ENCODE measurements around the gene CHL1. TPM values are rescaled to one million over a fixed set of nuclear protein-coding genes. Genes with fewer than 3 reads are reported as not detected.

The CHL1 gene
- total RNA-seq, 1 donor from 2014 or later, result 7.4 TPM

GRCh38 chr3:194421-194820 is 2.1 kb upstream of the CHL1 start:
- H3K36me3 Mint-ChIP-seq (ENCODE audit: low read depth), result no peaks in the 10 kb centered on the region
- H3K9me3 Mint-ChIP-seq, result no peaks in the 10 kb centered on the region
- no peak for TF ChIP-seq CTCF (IDR thresholded peaks at IDR 0.05)
- ChIA-PET POLR2A (no interaction called here), CTCF (no interaction called here)
- no peak overlapping the region for H3K27ac Mint-ChIP-seq
- intact Hi-C loops (cut with micrococcal nuclease), result loop anchor here (1.0 kb wide), 1 partner anchor 8 kb away; no protein-coding TSS in a partner anchor
- H3K4me3 Mint-ChIP-seq, result no peak overlapping the region
- DNase-seq (no peak), ATAC-seq (ENCODE audit: low read depth) (no peak)
- peaks cover 9% of the 10 kb centered on the region for H3K27me3 Mint-ChIP-seq
- H3K4me1 Mint-ChIP-seq, result peaks cover 13% of the 10 kb centered on the region

- POLR2A ChIA-PET, result no interaction called here
Observed at GRCh38 chr3:195666-196065, 897 bp upstream of the CHL1 start.

DNA sequence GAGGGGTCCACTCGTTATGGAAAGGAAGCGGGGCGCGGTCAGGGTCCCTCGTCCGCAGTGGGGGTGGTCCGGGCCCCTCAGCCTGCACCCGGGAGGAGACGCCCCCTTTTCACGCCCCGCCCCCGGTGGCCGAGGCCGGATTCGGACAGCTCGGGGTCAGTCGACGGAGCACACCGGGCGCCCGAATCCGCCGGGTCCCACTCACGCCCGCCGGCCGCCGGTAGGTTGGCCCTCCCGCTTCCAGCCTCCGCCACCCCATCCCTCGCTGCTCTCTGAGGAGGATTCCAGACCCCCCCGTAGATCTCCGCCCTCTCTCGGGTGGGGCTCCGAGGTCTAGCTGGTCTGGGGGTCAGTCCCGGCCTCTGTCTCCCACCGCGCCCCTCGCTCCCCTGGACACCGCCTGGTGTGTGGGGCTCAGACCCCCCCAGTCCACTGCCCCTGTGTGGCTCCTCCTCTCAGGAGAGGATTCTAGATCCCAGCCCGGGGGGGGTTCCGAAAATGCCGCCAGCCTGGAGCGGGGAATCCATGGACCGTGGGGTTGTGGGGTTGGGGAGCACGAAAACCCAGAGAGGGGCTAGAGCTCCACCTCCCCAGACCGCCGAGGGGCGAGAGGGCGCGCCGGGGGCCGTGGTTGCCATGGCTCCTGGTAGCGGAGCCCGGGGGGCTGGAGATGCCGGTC is 725 bp downstream of the CHL1 start:
- no peaks in the 10 kb centered on the region for H3K9me3 Mint-ChIP-seq
- peaks cover 8% of the 10 kb centered on the region for H3K4me1 Mint-ChIP-seq
- intact Hi-C loops (cut with micrococcal nuclease), result loop anchor here (1.0 to 5.0 kb wide), 3 partner anchors 15 to 95 kb away; no protein-coding TSS in a partner anchor
- H3K27ac Mint-ChIP-seq, result no peak overlapping the region
- H3K4me3 Mint-ChIP-seq, result peak overlapping the region; percentile 86
- H3K27me3 Mint-ChIP-seq, result peaks cover 14% of the 10 kb centered on the region
- ChIA-PET POLR2A (interaction anchor here (0.6 to 1.3 kb wide), 5 partner anchors 81 to 890 kb away, joined by 3 to 6 read pairs (median 4); no protein-coding TSS in a partner anchor), CTCF (no interaction called here)
- ATAC-seq (ENCODE audit: low read depth) (peak; percentile 64), DNase-seq (peak; percentile 32)
- TF ChIP-seq CTCF (IDR thresholded peaks at IDR 0.05), result no peak
- no peaks in the 10 kb centered on the region for H3K36me3 Mint-ChIP-seq (ENCODE audit: low read depth)

More at GRCh38 chr3:195666-196065, 897 bp upstream of the CHL1 start:
- no peak for DNase-seq
- peaks cover 11% of the 10 kb centered on the region for H3K27me3 Mint-ChIP-seq
- no peak overlapping the region for H3K27ac Mint-ChIP-seq
- no peaks in the 10 kb centered on the region for H3K9me3 Mint-ChIP-seq
- no peak for ATAC-seq (ENCODE audit: low read depth)
- no peak overlapping the region for H3K4me3 Mint-ChIP-seq
- TF ChIP-seq CTCF (IDR thresholded peaks at IDR 0.05), result no peak
- peaks cover 13% of the 10 kb centered on the region for H3K4me1 Mint-ChIP-seq
- CTCF ChIA-PET, result no interaction called here
- intact Hi-C loops (cut with micrococcal nuclease), result loop anchor here (5.0 kb wide), 1 partner anchor 97 kb away; no protein-coding TSS in a partner anchor
- H3K36me3 Mint-ChIP-seq (ENCODE audit: low read depth), result no peaks in the 10 kb centered on the region

GRCh38 chr3:197828-198491 is 1.4 kb downstream of the CHL1 start:
- ChIA-PET POLR2A (interaction anchor here (0.7 to 1.3 kb wide), 3 partner anchors 81 to 94 kb away, joined by 3 to 6 read pairs (median 4); no protein-coding TSS in a partner anchor), CTCF (no interaction called here)
- Mint-ChIP-seq H3K9me3 (no peaks in the 10 kb centered on the region), H3K4me3 (peak overlapping the region; percentile 86), H3K27me3 (peaks cover 14% of the 10 kb centered on the region), H3K4me1 (peaks cover 6% of the 10 kb centered on the region), H3K27ac (no peak overlapping the region), H3K36me3 (ENCODE audit: low read depth) (no peaks in the 10 kb centered on the region)
- no peak for TF ChIP-seq CTCF (IDR thresholded peaks at IDR 0.05)
- intact Hi-C loops (cut with micrococcal nuclease), result loop anchor here (1.0 to 5.0 kb wide), 3 partner anchors 14 to 94 kb away; no protein-coding TSS in a partner anchor
- ATAC-seq (ENCODE audit: low read depth) (peak; percentile 67), DNase-seq (peak; percentile 38)

DNA sequence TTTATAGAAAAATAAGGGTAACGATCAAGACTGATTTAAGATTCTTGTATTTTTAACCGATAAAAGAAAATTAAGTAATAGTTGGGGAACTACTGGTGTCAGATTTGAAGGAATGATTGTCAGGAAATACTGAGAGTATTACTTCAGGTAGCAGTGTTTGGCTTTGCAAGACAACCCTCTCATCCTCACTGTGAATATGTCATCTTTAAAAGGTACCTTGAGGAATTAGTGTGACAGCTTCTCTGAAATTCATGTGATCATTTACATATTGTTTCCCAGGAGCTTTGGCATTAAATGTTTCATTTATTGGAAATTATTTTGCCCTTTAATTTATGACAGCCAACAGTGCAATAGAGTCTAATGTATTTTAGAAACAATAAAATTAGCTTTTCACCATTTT is 3.3 kb downstream of the CHL1 start:
- TF ChIP-seq CTCF (IDR thresholded peaks at IDR 0.05), result no peak
- Mint-ChIP-seq H3K27ac (no peak overlapping the region), H3K4me3 (no peak overlapping the region), H3K4me1 (peaks cover 6% of the 10 kb centered on the region), H3K9me3 (no peaks in the 10 kb centered on the region), H3K36me3 (ENCODE audit: low read depth) (no peaks in the 10 kb centered on the region), H3K27me3 (peaks cover 12% of the 10 kb centered on the region)
- CTCF ChIA-PET, result interaction anchor here (0.9 kb wide), 1 partner anchor 154 kb away, joined by 3 read pairs; no protein-coding TSS in a partner anchor
- intact Hi-C loops (cut with micrococcal nuclease), result loop anchor here (5.0 kb wide), 1 partner anchor 92 kb away; no protein-coding TSS in a partner anchor
- ATAC-seq (ENCODE audit: low read depth) (no peak), DNase-seq (no peak)
- POLR2A ChIA-PET, result no interaction called here

Data from activated B cell treated with CpG ODN at 0.5 μM for 24 hours (primary cell).